ENCODE measurements around the gene STRN. TPM values are rescaled to one million over a fixed set of nuclear protein-coding genes. Genes with fewer than 3 reads are reported as not detected.

Gene STRN
- total and polyA plus RNA-seq, 9 of the 15 experiments (the other 6 are each of a cell fraction or from before 2014, with no cell fraction given): 1.3 to 31.2 (median 20.0) TPM

DNA sequence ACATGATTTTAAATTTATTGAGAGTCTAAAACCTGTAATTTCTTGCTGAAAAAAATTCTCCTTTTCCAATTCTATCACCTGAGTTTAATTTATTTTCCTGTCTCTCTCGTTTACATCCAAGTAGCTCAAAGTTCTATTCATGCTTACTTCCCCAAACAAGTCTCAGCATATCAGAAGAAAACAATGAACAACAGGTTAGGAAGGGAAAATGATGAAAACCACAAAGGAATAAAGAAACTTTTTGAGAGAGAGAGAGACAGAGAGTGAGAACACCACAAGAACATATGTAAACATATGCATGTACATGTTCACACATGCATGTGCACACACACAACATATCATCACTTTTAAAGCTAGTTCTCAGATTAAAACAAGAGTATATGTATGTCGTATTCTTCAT, 112.1 kb downstream of the STRN start:
- Histone ChIP-seq H3K9ac (ENCODE audit: insufficient read depth in 1 of 2, low read depth in 2 of 2, low read length in 2 of 2) (no peak overlapping the region), H3K9me3 (replicated peaks; ENCODE audit: control insufficient read depth, insufficient read depth, low read depth, low read length) (no peaks in the 10 kb centered on the region), H4K20me1 (replicated peaks; ENCODE audit: control insufficient read depth, insufficient read depth, low read length) (no peaks in the 10 kb centered on the region), H3K4me3 (no peak overlapping the region), H3K9me1 (ENCODE audit: control insufficient read depth, insufficient read depth, low read length) (no peaks in the 10 kb centered on the region), H3K27me3 (ENCODE audit: control insufficient read depth in 2 of 2, insufficient read depth in 2 of 2, low read length in 2 of 2) (no peaks in the 10 kb centered on the region), H3K4me1 (replicated peaks in 1 of 2; ENCODE audit: control insufficient read depth in 2 of 2, insufficient read depth in 2 of 2, low read length in 2 of 2) (no peaks in the 10 kb centered on the region), H2AFZ (ENCODE audit: low read depth, low read length) (no peak overlapping the region), H3K79me2 (ENCODE audit: control insufficient read depth, insufficient read depth, low read length) (no peaks in the 10 kb centered on the region), H3K36me3 (ENCODE audit: control insufficient read depth, insufficient read depth, low read length) (peaks cover 44% of the 10 kb centered on the region), H3K27ac (ENCODE audit: extremely low read depth, low read depth, low read length) (no peak overlapping the region), H3K4me2 (ENCODE audit: insufficient read depth, low read length) (no peak overlapping the region)
- in situ Hi-C loops (cut with MboI): no loop called here
- DNase-seq (ENCODE audit: extremely low read depth in 1 of 4, low spot score in 3 of 4) (no peak), FAIRE-seq (no peak), ATAC-seq (no peak)
- intact Hi-C loops (cut with micrococcal nuclease): no loop called here
- CTCF ChIA-PET (ENCODE audit: low intra/inter-chr PET ratio): no interaction called here
- POLR2A ChIA-PET: interaction anchor here (0.6 to 2.1 kb wide), 3 partner anchors 8 to 728 kb away, joined by 3 to 5 read pairs (median 5); no protein-coding TSS in a partner anchor
- no TSS peak for BruUV-seq (replicated peaks)
- WGBS (ENCODE audit: insufficient coverage, low coverage, missing lambda C conversion rate): 69% methylated on average over 2 of the region's 2 CpGs
- TF ChIP-seq ZNF3 (CRISPR knock-in tag; IDR thresholded peaks at IDR 0.05): no peak
- TF ChIP-seq ZNF592 (IDR thresholded peaks at IDR 0.05): no peak
- TF ChIP-seq, protein P1, sequence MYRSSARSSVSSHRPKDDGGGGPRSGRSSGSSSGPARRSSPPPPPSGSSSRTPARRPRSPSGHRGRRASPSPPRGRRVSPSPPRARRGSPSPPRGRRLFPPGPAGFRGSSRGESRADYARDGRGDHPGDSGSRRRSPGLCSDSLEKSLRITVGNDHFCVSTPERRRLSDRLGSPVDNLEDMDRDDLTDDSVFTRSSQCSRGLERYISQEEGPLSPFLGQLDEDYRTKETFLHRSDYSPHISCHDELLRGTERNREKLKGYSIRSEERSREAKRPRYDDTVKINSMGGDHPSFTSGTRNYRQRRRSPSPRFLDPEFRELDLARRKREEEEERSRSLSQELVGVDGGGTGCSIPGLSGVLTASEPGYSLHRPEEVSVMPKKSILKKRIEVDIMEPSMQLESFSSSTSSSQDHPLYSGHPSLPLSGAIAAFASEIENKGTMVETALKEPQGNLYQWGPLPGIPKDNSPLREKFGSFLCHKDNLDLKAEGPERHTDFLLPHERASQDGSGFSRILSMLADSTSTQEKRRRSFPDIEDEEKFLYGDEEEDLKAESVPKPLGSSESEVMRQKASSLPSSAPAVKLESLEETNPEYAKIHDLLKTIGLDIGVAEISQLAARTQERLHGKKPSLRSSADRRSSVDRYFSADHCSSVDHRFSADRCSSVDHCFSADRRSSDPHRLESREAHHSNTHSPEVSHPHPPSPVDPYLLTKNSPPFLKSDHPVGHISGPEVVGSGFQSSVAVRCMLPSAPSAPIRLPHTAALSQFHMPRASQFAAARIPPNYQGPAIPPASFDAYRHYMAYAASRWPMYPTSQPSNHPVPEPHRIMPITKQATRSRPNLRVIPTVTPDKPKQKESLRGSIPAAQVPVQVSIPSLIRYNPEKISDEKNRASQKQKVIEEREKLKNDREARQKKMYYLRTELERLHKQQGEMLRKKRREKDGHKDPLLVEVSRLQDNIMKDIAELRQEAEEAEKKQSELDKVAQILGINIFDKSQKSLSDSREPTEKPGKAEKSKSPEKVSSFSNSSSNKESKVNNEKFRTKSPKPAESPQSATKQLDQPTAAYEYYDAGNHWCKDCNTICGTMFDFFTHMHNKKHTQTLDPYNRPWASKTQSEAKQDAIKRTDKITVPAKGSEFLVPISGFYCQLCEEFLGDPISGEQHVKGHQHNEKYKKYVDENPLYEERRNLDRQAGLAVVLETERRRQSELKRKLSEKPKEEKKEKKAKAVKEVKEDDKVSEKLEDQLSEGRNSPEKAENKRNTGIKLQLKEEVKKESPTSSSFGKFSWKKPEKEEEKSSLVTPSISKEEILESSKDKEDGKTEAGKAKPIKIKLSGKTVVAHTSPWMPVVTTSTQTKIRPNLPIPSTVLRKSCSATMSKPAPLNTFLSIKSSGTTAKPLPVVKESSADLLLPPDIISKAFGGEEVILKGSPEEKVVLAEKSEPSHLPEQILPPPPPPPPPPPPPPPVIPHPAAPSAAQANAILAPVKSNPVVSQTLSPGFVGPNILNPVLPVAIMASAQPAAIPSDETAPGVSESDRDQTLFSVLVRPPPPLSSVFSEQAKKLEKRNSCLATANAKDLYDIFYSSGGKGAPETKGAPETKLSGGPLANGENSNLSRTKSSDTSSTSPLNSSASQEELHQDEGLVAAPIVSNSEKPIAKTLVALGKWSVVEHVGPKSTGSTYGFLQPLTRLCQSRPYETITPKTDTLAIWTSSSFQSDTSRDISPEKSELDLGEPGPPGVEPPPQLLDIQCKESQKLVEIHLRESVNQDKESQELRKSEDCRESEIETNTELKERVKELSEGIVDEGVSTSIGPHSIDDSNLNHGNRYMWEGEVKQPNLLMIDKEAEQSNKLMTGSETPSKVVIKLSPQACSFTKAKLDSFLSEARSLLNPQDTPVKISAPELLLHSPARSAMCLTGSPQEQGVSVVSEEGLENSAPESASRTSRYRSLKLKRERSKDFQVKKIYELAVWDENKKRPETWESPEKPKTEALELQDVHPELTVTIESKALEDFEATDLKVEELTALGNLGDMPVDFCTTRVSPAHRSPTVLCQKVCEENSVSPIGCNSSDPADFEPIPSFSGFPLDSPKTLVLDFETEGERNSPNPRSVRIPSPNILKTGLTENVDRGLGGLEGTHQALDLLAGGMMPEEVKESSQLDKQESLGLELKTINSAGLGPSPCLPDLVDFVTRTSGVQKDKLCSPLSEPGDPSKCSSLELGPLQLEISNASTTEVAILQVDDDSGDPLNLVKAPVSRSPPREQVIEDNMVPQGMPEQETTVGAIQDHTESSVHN (IDR thresholded peaks at IDR 0.05; ENCODE audit: borderline replicate concordance in 1 of 2, low read depth in 1 of 2): no peak
- no peak for TF ChIP-seq E2F8 (IDR thresholded peaks at IDR 0.05; ENCODE audit: low read depth, partially characterized antibody)
- no peak for TF ChIP-seq FOS (IDR thresholded peaks at IDR 0.05; ENCODE audit: extremely low read depth, insufficient read length)
- no peak for TF ChIP-seq ELF4 (CRISPR knock-in tag; IDR thresholded peaks at IDR 0.05)
- no peak for TF ChIP-seq ZNF584 (CRISPR knock-in tag; IDR thresholded peaks at IDR 0.05; ENCODE audit: low read depth)

All from K562 (cell line).